ENCODE data around the gene MAEL. TPM values are rescaled to one million over a fixed set of nuclear protein-coding genes. Genes with fewer than 3 reads are reported as not detected.
"Not testable (repeated sequence)": the region's sequence is repeated elsewhere in the genome, so short reads cannot be mapped to it uniquely, and the experiment has no call there.

Gene MAEL
- total and polyA plus RNA-seq, 9 donors: 0.20 to 0.46 (median 0.34) TPM; not detected in 6

- H3K4me1 ChIP-seq (ENCODE audit: insufficient read depth): no peaks in the 10 kb centered on the region
- H3K9me3 ChIP-seq: no peaks in the 10 kb centered on the region
- intact Hi-C loops (cut with DNase I): no loop called here
- H3K4me3 ChIP-seq: no peak overlapping the region
- 53 to 54% (median 54%) methylated on average over 2 of the region's 2 CpGs for WGBS, 3 donors
- no peaks in the 10 kb centered on the region for H3K36me3 ChIP-seq
- H3K27ac ChIP-seq: no peak overlapping the region
- TF ChIP-seq, protein P1, sequence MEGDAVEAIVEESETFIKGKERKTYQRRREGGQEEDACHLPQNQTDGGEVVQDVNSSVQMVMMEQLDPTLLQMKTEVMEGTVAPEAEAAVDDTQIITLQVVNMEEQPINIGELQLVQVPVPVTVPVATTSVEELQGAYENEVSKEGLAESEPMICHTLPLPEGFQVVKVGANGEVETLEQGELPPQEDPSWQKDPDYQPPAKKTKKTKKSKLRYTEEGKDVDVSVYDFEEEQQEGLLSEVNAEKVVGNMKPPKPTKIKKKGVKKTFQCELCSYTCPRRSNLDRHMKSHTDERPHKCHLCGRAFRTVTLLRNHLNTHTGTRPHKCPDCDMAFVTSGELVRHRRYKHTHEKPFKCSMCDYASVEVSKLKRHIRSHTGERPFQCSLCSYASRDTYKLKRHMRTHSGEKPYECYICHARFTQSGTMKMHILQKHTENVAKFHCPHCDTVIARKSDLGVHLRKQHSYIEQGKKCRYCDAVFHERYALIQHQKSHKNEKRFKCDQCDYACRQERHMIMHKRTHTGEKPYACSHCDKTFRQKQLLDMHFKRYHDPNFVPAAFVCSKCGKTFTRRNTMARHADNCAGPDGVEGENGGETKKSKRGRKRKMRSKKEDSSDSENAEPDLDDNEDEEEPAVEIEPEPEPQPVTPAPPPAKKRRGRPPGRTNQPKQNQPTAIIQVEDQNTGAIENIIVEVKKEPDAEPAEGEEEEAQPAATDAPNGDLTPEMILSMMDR (IDR thresholded peaks at IDR 0.05): no peak
- TF ChIP-seq EP300 (IDR thresholded peaks at IDR 0.05) (no peak), POLR2A (IDR thresholded peaks at IDR 0.05) (no peak)
- no peaks in the 10 kb centered on the region for H3K27me3 ChIP-seq
- DNase-seq: no peak
These were observed 23.5 kb downstream of the MAEL start for GRCh38 chr1:167012570-167012969.

DNA sequence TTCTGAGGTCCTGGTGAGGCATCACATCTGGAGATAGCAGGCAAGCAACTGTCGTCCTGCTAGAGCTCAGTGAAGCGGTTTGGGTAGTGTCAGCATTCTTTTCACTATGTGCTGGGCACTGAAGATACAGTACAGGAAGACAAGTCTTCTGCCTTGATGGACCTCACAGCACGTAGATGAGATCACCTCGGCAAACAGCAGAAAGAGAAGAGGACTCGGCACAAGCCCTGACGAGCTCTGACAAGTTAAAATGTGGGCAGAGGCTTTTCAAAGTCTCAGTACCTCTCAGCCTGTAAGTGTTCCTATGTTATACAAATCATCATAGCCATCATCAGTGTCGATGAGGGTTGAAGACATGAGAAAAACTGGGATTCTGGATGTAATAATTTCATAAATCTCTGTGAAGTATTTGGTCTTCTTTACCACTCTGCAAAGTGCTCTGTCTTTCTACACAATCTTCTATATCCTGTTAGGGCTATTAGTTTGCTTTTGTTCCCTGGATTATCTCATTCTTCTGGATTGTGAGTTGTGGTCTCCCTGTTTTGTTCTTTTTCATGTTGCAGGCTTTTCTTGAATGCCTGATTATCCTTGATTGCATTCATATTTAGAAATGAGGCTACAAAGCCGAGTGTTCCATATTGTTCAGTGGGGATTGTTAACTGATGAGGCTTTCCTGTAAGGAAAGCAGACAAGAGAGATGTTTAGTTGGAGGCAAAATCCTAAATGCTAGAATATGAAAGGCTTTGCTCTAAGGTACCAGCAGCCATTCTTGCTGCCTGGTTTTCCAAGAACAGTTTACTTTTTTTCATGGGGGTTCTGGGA, 24.2 kb downstream of the MAEL start:
- DNase-seq: no peak
- Histone ChIP-seq H3K36me3 (no peaks in the 10 kb centered on the region), H3K27ac (no peak overlapping the region), H3K27me3 (no peaks in the 10 kb centered on the region), H3K4me1 (ENCODE audit: insufficient read depth) (no peaks in the 10 kb centered on the region), H3K9me3 (no peaks in the 10 kb centered on the region), H3K4me3 (no peak overlapping the region)
- TF ChIP-seq EP300 (IDR thresholded peaks at IDR 0.05): no peak
- TF ChIP-seq, protein P1 (IDR thresholded peaks at IDR 0.05): no peak
- TF ChIP-seq POLR2A (IDR thresholded peaks at IDR 0.05): no peak
- WGBS, 3 donors: 62 to 72% (median 62%) methylated on average over 8 of the region's 8 CpGs
- intact Hi-C loops (cut with DNase I): no loop called here

DNA sequence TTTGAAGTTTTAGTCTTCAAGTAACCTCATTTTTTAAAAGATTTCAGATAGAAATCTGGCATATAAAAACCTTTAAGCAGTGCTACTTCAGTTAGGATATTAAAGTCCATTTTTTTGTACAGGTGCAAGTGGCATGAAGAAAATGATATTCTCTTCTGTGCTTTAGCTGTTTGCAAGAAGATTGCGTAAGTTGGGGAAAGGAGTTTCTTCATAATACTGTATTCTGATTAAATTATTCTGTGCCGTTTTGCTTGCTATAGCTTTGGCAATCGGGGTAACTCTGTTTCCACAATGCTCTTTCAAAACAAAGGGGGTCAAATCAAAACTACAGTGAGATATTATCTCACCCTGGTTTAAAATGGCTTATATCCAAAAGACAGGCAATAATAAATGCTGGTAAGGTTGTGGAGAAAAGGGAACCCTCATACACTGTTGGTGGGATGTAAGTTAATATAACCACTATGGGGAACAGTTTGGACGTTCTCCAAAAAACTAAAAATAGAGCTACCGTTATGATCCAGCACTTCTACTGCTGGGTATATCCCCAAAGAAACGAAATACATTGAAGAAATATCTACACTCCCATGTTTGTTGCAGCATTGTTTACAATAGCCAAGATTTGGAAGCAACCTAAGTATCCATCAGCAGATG, 27.1 kb downstream of the MAEL start:
- no peaks in the 10 kb centered on the region for H3K36me3 ChIP-seq
- intact Hi-C loops (cut with DNase I): no loop called here
- no peak overlapping the region for H3K27ac ChIP-seq
- H3K27me3 ChIP-seq: no peaks in the 10 kb centered on the region
- no peak overlapping the region for H3K4me3 ChIP-seq
- H3K4me1 ChIP-seq (ENCODE audit: insufficient read depth): no peaks in the 10 kb centered on the region
- no peak for DNase-seq
- TF ChIP-seq EP300 (IDR thresholded peaks at IDR 0.05) (no peak), POLR2A (IDR thresholded peaks at IDR 0.05) (no peak)
- TF ChIP-seq, protein P1 (IDR thresholded peaks at IDR 0.05): no peak
- 63 to 69% (median 63%) methylated on average over 6 of the region's 6 CpGs for WGBS, 3 donors
- H3K9me3 ChIP-seq: no peaks in the 10 kb centered on the region

DNA sequence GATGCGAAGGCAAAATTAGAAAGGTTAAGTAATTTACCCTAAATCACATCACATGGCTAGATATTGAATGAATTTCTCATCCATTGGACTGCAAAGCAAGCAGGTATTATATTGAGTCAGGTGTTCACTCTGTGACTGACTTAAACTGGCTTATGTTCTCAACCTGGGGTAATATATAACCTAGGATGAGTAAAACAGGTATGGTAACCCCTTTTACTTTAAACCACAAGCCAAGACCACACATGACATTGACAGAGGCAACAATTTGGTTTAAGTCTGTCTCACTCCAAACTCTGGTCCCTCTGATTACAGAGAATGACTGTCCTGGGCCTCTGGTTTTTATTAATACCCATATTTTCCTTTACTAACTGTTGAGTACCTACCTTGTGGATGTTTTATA, 33.3 kb downstream of the MAEL start:
- H3K4me3 ChIP-seq: no peak overlapping the region
- intact Hi-C loops (cut with DNase I): no loop called here
- no peak overlapping the region for H3K27ac ChIP-seq
- 81 to 87% (median 85%) methylated on average over 1 of the region's 1 CpG for WGBS, 3 donors
- H3K9me3 ChIP-seq: no peaks in the 10 kb centered on the region
- DNase-seq: no peak
- TF ChIP-seq POLR2A (IDR thresholded peaks at IDR 0.05): no peak
- TF ChIP-seq, protein P1 (IDR thresholded peaks at IDR 0.05): no peak
- no peak for TF ChIP-seq EP300 (IDR thresholded peaks at IDR 0.05)
- no peaks in the 10 kb centered on the region for H3K27me3 ChIP-seq
- H3K4me1 ChIP-seq (ENCODE audit: insufficient read depth): no peaks in the 10 kb centered on the region
- H3K36me3 ChIP-seq: no peaks in the 10 kb centered on the region

- H3K4me3 ChIP-seq; H3K27me3 ChIP-seq; intact Hi-C loops (cut with DNase I); H3K36me3 ChIP-seq; H3K9me3 ChIP-seq; DNase-seq; H3K27ac ChIP-seq; H3K4me1 ChIP-seq (ENCODE audit: insufficient read depth): not testable (repeated sequence)
- 93 to 96% (median 95%) methylated on average over 26 to 27 of the region's 27 CpGs for WGBS, 3 donors
These were observed 40.5 kb downstream of the MAEL start for GRCh38 chr1:167029553-167029952.
